HG03139 (cell line): ENCODE results near the gene PTPRM.
"Not testable (repeated sequence)": the region's sequence is repeated elsewhere in the genome, so short reads cannot be mapped to it uniquely, and the experiment has no call there.

Source experiments
- ATAC-seq: cut with Tn5 transposase; IDR thresholded peaks from one replicate; pipeline ENCODE4 v1.9.1; 2021; ENCODE audit not compliant: unreplicated experiment

The PTPRM gene

GRCh38 chr18:8031496-8031895, 464.4 kb downstream of the PTPRM start:
- ATAC-seq, result no peak

- ATAC-seq, result no peak
Observed at GRCh38 chr18:8034674-8035073, 467.6 kb downstream of the PTPRM start.

GRCh38 chr18:8036551-8036950, 469.4 kb downstream of the PTPRM start:
- no peak for ATAC-seq

- no peak for ATAC-seq
Observed at GRCh38 chr18:8037296-8037695, 470.2 kb downstream of the PTPRM start.

- ATAC-seq, result no peak
Observed at GRCh38 chr18:8040021-8040420, 472.9 kb downstream of the PTPRM start.

GRCh38 chr18:8041526-8042111, 474.5 kb downstream of the PTPRM start:
- ATAC-seq, result no peak

- ATAC-seq, result no peak
Observed at GRCh38 chr18:8044004-8044403, 476.9 kb downstream of the PTPRM start.

GRCh38 chr18:8045160-8045883, 478.2 kb downstream of the PTPRM start:
- no peak for ATAC-seq

- no peak for ATAC-seq
Observed at GRCh38 chr18:8045884-8046281, 478.8 kb downstream of the PTPRM start.

- ATAC-seq, result no peak
Observed at GRCh38 chr18:8046441-8046840, 479.3 kb downstream of the PTPRM start.

- no peak for ATAC-seq
Observed at GRCh38 chr18:8049147-8049546, 482.0 kb downstream of the PTPRM start.

GRCh38 chr18:8050616-8051329, 483.7 kb downstream of the PTPRM start:
- ATAC-seq, result no peak

GRCh38 chr18:8051453-8051852, 484.3 kb downstream of the PTPRM start:
- ATAC-seq, result no peak

GRCh38 chr18:8052237-8052701, 485.2 kb downstream of the PTPRM start:
- no peak for ATAC-seq

GRCh38 chr18:8056723-8057122, 489.6 kb downstream of the PTPRM start:
- ATAC-seq, result no peak

- not testable (repeated sequence) for ATAC-seq
Observed at GRCh38 chr18:8063152-8063551, 496.0 kb downstream of the PTPRM start.

GRCh38 chr18:8063733-8064132, 496.6 kb downstream of the PTPRM start:
- ATAC-seq, result no peak

- ATAC-seq, result no peak
Observed at GRCh38 chr18:8065284-8065683, 498.2 kb downstream of the PTPRM start.

GRCh38 chr18:8065773-8066172, 498.7 kb downstream of the PTPRM start:
- no peak for ATAC-seq

- no peak for ATAC-seq
Observed at GRCh38 chr18:8069708-8070107, 502.6 kb downstream of the PTPRM start.

- ATAC-seq, result no peak
Observed at GRCh38 chr18:8073167-8073566, 506.1 kb downstream of the PTPRM start.

GRCh38 chr18:8080092-8080491, 513.0 kb downstream of the PTPRM start:
- ATAC-seq, result no peak
